ENCODE results near the gene NSD2.

NSD2 gene

DNA sequence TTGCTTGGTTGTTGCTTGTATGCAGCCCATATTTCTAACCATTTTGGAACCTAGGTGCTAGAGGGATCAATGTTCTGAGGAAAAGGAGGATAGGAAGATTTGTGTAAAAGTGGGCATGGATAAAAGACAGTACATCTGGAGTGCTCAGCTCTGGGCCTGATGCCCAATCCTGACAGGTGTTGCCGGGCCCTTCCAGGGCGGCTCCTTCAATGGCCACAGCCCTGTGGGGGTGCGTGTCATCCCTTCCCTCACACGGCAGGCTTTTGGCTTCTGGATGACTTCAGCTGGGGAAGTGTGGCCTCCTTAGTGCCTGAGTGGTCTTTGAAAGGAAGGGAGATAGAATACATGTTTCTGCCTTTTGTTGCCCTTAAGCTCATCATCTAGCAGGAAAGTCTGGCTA lies 90.4 kb downstream of the NSD2 start:
- Mint-ChIP-seq H3K27me3 (no peaks in the 10 kb centered on the region), H3K36me3 (peaks cover 38% of the 10 kb centered on the region), H3K4me3 (no peak overlapping the region), H3K4me1 (no peaks in the 10 kb centered on the region), H3K9me3 (no peaks in the 10 kb centered on the region), H3K27ac (no peak overlapping the region)
- ATAC-seq (ENCODE audit: low read depth) (no peak), DNase-seq (ENCODE audit: low spot score in 2 of 2) (no peak)

DNA sequence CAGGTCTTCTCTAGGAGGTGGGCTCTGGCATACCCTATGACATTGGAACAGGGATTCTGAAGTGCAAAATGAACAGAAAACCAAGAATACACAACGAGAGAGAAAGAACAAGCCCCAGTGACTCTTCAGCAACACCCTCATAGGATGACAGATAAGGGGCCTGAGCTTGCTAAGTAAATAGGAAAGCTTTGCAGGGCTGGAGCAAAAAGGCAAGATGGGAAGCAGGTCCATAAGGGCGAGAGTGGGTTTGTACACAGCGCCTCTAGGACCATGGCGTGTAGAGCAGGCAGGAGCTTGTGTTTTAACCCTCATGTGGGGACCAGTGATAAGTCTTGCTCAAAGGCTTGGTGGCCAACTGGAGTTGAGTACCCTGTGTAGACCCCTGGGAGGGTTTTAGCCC lies 91.8 kb downstream of the NSD2 start:
- H3K4me1 Mint-ChIP-seq, result no peaks in the 10 kb centered on the region
- H3K36me3 Mint-ChIP-seq, result peaks cover 35% of the 10 kb centered on the region
- H3K27me3 Mint-ChIP-seq, result no peaks in the 10 kb centered on the region
- no peak overlapping the region for H3K27ac Mint-ChIP-seq
- ATAC-seq (ENCODE audit: low read depth) (no peak), DNase-seq (ENCODE audit: low spot score in 2 of 2) (no peak)
- H3K4me3 Mint-ChIP-seq, result no peak overlapping the region
- no peaks in the 10 kb centered on the region for H3K9me3 Mint-ChIP-seq

DNA sequence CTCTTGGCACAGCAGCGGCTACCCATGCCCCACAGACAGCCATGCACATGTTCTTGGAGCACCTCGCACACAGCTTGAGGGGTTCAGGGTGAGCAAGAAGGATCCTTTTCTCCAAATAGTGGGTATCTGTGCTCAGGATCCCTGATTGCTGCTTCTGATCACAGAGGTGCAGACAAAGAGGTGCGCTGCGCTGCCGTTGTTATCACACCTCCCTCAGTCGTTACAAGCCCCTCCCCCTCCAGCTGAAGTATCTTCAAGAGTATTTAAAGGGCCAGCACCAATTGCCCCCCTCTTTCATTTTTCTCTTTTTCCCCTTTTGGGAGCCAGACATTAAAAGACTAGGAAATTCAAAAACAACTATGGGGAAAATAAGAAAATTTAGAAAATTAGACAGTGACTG lies 93.2 kb downstream of the NSD2 start:
- H3K4me3 Mint-ChIP-seq, result no peak overlapping the region
- no peaks in the 10 kb centered on the region for H3K27me3 Mint-ChIP-seq
- no peak overlapping the region for H3K27ac Mint-ChIP-seq
- H3K9me3 Mint-ChIP-seq, result no peaks in the 10 kb centered on the region
- no peak for ATAC-seq (ENCODE audit: low read depth)
- no peaks in the 10 kb centered on the region for H3K4me1 Mint-ChIP-seq
- peaks cover 32% of the 10 kb centered on the region for H3K36me3 Mint-ChIP-seq
- DNase-seq (ENCODE audit: low spot score in 2 of 2), result no peak

DNA sequence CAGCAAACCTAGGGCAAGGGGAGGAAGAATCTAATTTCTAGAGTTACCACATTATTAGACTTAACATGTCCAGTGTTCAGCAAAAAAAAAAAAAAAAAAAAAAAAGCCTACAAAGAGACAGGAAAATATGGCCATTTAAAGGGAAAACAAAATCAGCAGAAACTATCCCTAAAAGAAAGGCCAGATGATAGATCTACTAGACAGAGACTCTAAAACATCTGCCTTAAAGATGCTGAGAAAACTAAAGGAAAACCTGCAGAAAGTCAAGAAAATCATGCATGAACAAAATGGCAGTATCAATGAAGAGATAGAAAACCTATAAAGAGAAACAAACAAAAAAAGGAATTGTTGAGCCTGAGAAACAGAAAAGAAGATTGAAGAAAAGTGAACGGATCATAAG lies 93.8 kb downstream of the NSD2 start:
- Mint-ChIP-seq H3K4me1 (no peaks in the 10 kb centered on the region), H3K27me3 (no peaks in the 10 kb centered on the region), H3K9me3 (no peaks in the 10 kb centered on the region), H3K27ac (no peak overlapping the region), H3K4me3 (no peak overlapping the region), H3K36me3 (peaks cover 32% of the 10 kb centered on the region)
- no peak for DNase-seq (ENCODE audit: low spot score in 2 of 2)
- ATAC-seq (ENCODE audit: low read depth), result no peak

DNA sequence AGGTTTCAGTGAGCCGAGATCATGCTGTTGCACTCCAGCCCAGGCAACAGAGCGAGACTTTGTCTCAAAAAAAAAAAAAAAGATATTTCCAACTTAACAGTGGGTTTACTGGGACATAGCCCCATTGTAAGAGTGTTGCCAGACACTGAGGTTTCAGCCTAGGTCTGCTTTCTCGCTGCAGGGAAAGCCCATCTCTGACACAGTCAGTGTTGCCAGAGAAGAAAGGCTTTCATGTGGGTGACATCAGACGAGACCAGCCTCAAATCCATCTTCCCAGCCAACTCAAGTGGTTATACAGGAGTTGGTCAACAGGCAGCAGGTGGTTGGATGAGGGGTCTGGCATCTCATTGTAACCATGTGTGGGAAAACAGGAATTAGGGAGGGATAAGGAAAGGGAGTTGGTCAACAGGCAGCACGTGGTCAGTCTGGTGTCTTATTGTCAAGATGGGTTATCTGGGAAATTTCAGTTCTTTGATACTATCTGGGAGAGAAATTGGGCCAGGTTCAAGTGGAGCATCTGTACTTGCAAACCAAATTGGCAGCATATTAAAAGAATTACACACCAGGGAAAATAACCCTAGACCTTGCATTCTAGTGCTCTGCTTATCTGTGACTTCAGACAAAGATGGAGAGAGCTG lies 96.4 kb downstream of the NSD2 start:
- Mint-ChIP-seq H3K27me3 (no peaks in the 10 kb centered on the region), H3K4me1 (no peaks in the 10 kb centered on the region), H3K4me3 (no peak overlapping the region), H3K9me3 (no peaks in the 10 kb centered on the region), H3K27ac (peak overlapping the region; percentile 28), H3K36me3 (peaks cover 25% of the 10 kb centered on the region)
- ATAC-seq (ENCODE audit: low read depth), result no peak
- DNase-seq (ENCODE audit: low spot score in 2 of 2), result no peak

DNA sequence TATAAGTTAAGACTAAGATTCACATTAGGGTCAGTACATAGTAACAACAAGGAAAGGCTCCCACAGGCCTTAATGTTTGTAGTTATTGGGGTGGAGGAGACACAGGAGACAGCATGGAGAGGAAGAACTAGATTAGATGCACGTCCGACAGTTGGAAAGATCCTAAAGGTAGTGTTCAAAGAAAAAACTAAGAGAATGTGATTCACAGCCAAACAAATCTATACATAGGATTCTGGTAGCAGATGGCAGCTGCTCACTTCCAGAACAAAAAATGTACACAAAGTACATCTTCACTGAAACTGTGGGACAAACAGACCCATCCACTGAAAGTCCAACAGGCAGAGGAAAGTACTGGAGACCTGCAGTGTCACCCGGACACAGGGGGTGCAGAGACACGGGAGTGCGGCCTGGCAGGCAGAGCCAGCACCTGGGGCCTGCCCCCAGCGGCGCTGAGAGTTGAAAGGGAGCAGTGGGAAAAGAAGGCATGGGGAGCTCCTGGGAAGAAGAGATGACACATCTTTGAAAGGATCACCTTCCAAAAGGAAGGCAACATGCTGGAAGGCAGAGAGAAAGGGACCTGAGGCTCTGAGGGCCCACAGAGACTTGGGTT lies 97.6 kb downstream of the NSD2 start:
- Mint-ChIP-seq H3K27ac (no peak overlapping the region), H3K4me1 (no peaks in the 10 kb centered on the region), H3K4me3 (no peak overlapping the region), H3K36me3 (peaks cover 20% of the 10 kb centered on the region), H3K9me3 (no peaks in the 10 kb centered on the region), H3K27me3 (no peaks in the 10 kb centered on the region)
- no peak for ATAC-seq (ENCODE audit: low read depth)
- no peak for DNase-seq (ENCODE audit: low spot score in 2 of 2)

DNA sequence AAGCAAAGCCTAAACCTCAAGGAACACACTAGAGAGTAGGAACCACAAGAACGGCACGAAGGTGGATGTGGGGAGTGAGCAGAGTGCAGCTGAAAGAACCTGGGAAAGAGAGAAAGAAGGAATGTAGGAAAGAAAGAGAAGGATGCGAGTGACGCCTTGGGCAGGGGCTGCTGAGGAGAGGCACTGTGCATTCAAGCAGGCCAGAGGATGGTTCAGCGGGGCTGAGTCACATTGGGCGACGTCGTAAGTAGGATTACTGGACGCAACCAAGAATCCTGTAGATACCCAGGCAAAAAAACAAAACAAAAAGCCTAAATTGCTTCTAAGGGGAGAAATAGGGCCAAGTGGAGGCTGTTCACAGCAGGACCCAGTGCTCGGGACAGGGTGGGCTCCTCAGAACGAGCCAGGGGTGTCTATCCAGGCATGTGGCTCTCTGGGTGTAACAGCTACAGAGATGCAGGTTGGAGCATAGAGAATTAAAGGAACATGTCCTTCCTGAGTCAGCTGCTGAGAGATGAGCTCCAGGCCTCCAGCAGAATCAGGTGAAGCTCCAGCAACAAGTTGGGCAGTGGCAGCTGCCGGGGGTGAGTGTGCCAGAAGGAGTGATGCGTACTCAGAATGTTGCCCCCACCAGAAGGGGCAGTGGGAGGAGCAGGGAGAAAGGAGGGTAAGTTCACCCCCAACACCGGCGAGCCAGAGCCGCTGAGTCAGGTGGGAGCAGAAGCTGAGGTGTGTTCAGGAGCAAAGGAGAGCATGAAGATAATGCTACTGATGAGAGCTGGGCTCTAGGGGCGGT lies 98.9 kb downstream of the NSD2 start:
- Mint-ChIP-seq H3K4me1 (no peaks in the 10 kb centered on the region), H3K27ac (peak overlapping the region; percentile 2), H3K4me3 (no peak overlapping the region), H3K9me3 (no peaks in the 10 kb centered on the region), H3K27me3 (no peaks in the 10 kb centered on the region), H3K36me3 (peaks cover 23% of the 10 kb centered on the region)
- no peak for DNase-seq (ENCODE audit: low spot score in 2 of 2)
- no peak for ATAC-seq (ENCODE audit: low read depth)

DNA sequence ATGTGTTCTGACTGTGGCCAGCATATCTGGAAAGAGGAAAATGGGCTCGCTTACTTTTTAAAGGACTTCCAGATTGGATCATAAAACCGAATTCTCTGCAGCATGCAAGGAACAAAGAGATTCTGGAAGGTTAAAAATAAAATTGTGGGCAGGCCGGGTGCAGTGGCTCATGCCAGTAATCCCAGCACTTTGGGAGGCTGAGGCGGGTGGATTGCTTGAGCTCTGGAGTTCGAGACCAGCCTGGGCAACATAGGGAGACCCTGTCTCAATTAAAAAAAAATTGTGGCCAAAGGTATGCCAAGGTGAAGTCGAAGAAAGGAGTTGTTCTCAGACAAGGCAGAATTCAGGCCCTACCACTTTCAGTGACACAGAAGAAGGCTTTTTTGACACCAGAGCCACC lies 99.7 kb downstream of the NSD2 start:
- Mint-ChIP-seq H3K36me3 (peaks cover 18% of the 10 kb centered on the region), H3K4me1 (no peaks in the 10 kb centered on the region), H3K4me3 (no peak overlapping the region), H3K9me3 (no peaks in the 10 kb centered on the region), H3K27me3 (no peaks in the 10 kb centered on the region), H3K27ac (no peak overlapping the region)
- no peak for ATAC-seq (ENCODE audit: low read depth)
- DNase-seq (ENCODE audit: low spot score in 2 of 2), result no peak

DNA sequence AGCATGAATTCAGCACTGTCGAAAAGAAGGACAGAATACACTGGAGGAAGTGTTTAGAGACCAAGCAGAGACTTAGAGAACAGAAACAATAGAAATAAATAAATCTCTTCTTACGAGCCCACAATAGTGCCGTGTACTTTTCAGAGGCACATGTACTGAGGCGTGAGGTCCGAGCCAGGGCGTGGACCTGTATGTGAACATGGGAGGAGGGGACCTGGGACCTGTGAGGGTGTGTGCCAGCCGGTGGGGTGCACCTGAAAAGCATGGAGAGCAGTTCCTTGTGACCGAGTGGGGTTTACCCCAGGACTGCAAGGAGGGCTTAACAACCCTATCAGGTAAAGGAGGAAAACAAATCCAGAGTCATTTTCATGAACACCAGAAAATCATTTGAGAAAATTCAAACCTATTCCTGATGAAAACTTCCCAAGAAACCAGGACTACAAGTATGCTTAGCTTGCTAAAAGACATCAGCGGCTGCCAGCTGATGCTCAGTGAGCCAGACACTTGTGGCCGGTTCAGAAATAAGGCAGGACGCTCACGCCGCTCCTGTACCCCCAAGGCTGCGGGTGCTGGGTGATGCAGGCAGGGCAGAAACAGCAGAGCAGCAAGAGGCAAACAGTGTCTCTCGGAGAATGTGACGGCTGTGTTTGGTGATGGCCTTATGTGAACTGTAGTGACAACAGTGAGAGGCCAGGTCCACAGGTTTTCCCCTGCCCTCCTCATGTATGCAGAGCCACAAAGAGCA lies 100.4 kb downstream of the NSD2 start:
- Mint-ChIP-seq H3K4me1 (no peaks in the 10 kb centered on the region), H3K9me3 (no peaks in the 10 kb centered on the region), H3K36me3 (peaks cover 21% of the 10 kb centered on the region), H3K4me3 (no peak overlapping the region), H3K27ac (no peak overlapping the region), H3K27me3 (no peaks in the 10 kb centered on the region)
- no peak for ATAC-seq (ENCODE audit: low read depth)
- DNase-seq (ENCODE audit: low spot score in 2 of 2), result no peak

DNA sequence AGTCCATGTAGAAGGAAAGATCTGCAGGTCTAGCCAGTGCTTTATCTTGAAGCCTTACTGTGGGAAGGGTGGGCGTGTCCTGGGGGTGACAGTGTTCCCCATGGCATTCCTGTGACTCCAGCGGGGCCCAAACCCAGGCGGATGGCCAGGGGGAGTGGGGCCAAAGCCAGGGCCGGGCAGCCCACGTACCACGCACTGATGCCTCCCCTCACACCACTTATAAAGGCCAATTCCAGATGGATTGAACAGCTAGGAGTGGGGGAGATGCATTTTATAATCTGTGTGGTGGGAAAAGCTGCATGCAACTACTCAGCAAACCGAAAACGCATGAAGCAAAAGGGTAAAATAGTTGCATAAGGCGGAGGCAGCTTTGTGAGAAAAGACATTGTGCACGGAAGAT lies 101.2 kb downstream of the NSD2 start:
- Mint-ChIP-seq H3K36me3 (peaks cover 21% of the 10 kb centered on the region), H3K27me3 (no peaks in the 10 kb centered on the region), H3K27ac (no peak overlapping the region), H3K4me3 (no peak overlapping the region), H3K4me1 (no peaks in the 10 kb centered on the region), H3K9me3 (no peaks in the 10 kb centered on the region)
- DNase-seq (ENCODE audit: low spot score in 2 of 2), result no peak
- no peak for ATAC-seq (ENCODE audit: low read depth)

DNA sequence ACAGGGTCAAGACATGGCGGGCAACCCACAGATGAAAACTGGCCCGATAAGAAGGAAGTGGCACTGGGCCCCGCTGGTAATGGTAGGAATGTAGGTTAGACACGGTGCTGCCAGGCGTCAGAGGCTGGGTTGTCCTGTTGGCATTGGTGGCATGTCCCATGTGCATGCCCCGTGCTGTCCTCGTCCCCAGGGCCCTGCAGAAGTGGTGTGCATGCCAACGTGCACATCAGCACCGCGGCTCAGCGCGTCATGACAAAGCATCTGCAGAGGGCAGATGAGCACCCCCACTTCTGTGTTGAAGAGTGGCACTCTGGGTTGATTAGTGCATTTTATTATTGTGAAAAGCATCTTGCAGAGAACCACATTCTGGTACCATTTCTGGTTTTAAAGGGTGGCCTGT lies 102.0 kb downstream of the NSD2 start:
- DNase-seq (ENCODE audit: low spot score in 2 of 2) (no peak), ATAC-seq (ENCODE audit: low read depth) (no peak)
- H3K4me3 Mint-ChIP-seq, result no peak overlapping the region
- H3K27ac Mint-ChIP-seq, result no peak overlapping the region
- H3K36me3 Mint-ChIP-seq, result peaks cover 21% of the 10 kb centered on the region
- H3K27me3 Mint-ChIP-seq, result no peaks in the 10 kb centered on the region
- H3K9me3 Mint-ChIP-seq, result no peaks in the 10 kb centered on the region
- no peaks in the 10 kb centered on the region for H3K4me1 Mint-ChIP-seq

DNA sequence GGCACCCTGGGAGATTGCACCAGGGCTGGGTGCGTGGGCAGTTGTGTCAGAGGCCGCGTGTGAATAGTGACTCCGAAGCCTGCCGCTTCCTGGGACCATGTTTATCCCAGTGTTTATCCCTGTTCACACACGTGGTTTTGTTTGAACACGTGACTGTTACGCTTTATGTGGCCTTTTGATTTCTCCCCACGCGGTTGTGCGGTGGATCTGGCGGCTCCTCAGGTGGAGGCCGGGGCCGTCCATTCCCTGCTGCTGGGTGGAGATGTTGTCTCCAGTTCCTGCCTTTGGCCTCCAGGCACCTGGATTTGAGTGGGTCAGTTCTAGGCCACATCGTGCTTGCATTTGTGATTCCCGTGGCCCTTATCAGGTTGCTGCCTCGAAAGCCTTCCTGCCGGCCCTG lies 102.5 kb downstream of the NSD2 start:
- ATAC-seq (ENCODE audit: low read depth) (no peak), DNase-seq (ENCODE audit: low spot score in 2 of 2) (no peak)
- no peaks in the 10 kb centered on the region for H3K9me3 Mint-ChIP-seq
- peaks cover 24% of the 10 kb centered on the region for H3K36me3 Mint-ChIP-seq
- no peak overlapping the region for H3K4me3 Mint-ChIP-seq
- no peak overlapping the region for H3K27ac Mint-ChIP-seq
- H3K4me1 Mint-ChIP-seq, result no peaks in the 10 kb centered on the region
- H3K27me3 Mint-ChIP-seq, result no peaks in the 10 kb centered on the region

DNA sequence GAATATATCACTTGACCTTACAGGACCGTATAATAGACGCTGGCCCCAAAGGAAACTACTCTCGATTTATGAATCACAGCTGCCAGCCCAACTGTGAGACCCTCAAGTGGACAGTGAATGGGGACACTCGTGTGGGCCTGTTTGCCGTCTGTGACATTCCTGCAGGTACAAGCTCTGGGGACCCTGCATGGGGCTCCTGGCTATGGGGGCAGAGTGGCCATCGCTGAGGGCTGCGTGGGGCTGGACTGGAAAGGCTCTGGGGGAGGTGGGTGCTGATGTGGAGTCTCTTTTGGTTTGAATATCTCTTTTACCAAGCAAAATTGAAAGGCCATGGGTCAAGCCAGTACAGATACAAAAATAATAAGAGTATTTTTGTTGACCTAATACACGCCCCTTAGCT lies 103.6 kb downstream of the NSD2 start:
- Mint-ChIP-seq H3K4me3 (no peak overlapping the region), H3K36me3 (peaks cover 30% of the 10 kb centered on the region), H3K27ac (no peak overlapping the region), H3K9me3 (no peaks in the 10 kb centered on the region), H3K4me1 (no peaks in the 10 kb centered on the region), H3K27me3 (no peaks in the 10 kb centered on the region)
- DNase-seq (ENCODE audit: low spot score in 2 of 2) (no peak), ATAC-seq (ENCODE audit: low read depth) (no peak)

DNA sequence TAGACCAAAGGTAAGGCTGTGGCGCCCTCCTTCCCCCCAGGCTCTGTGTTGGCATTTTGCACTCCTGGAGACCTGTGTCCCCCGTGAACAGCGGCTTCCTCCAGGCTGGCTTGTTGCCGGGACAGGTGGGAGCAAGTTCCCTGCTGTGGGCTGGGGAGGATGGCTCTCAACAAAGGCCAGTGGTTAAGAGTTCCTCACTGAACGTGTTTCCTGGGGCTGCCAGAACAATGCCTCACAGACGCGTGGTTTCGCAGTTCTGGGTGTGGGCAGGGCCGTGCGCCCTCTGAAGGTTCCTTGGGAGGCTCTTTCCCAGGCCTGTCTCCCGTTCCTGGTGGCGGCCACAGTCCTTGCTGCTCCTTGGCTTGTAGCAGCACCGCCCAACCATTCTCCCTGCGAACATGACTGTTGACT lies 104.2 kb downstream of the NSD2 start:
- Mint-ChIP-seq H3K27me3 (no peaks in the 10 kb centered on the region), H3K4me1 (no peaks in the 10 kb centered on the region), H3K27ac (no peak overlapping the region), H3K9me3 (no peaks in the 10 kb centered on the region), H3K4me3 (no peak overlapping the region), H3K36me3 (peaks cover 28% of the 10 kb centered on the region)
- no peak for ATAC-seq (ENCODE audit: low read depth)
- DNase-seq (ENCODE audit: low spot score in 2 of 2), result no peak

All from memory B cell (primary cell).